HEK293T (cell line): ENCODE data around the gene FSD2.

Experiments
- CTCF ChIA-PET: fragments of 350-600 bp; formaldehyde crosslinking; extraction: SDS; loops from one replicate; lab custom pipeline; 2021; ENCODE audit warnings: antibody characterized with exemption, inconsistent platforms; lab: Yijun Ruan, JAX
- POLR2A ChIA-PET: fragments of 350-600 bp; formaldehyde crosslinking; extraction: SDS; loops from one replicate; lab custom pipeline; 2020; ENCODE audit warnings: antibody characterized with exemption, inconsistent platforms; lab: Yijun Ruan, JAX
- DNase-seq: peaks from one replicate; pipeline ENCODE4 v3.0.0; 2012; ENCODE audit warnings: mixed read lengths; ENCODE audit errors: extremely low spot score
- ARNT ChIP-seq: fragments of 450-650 bp; IDR thresholded peaks from 2 replicates; pipeline ENCODE4 v1.6.1; 2017; ENCODE audit warnings: mild to moderate bottlenecking
- BHLHE40 ChIP-seq: fragments of 450-650 bp; IDR thresholded peaks from 2 replicates; pipeline ENCODE4 v1.6.1; 2016; ENCODE audit warnings: mild to moderate bottlenecking, moderate library complexity, borderline replicate concordance
- CTBP1 ChIP-seq: fragments of 450-650 bp; IDR thresholded peaks from 2 replicates; pipeline ENCODE4 v1.6.1; 2016; ENCODE audit warnings: borderline replicate concordance
- ELF4 ChIP-seq: fragments of 450-650 bp; IDR thresholded peaks from 2 replicates; pipeline ENCODE4 v1.6.1; 2017; ENCODE audit warnings: antibody characterized with exemption
- FOXA1 ChIP-seq: fragments of 450-650 bp; IDR thresholded peaks from 2 replicates; pipeline ENCODE4 v1.6.1; 2016; ENCODE audit warnings: mild to moderate bottlenecking
- FOXK2 ChIP-seq: fragments of 450-650 bp; IDR thresholded peaks from 2 replicates; pipeline ENCODE4 v1.6.1; 2016; ENCODE audit warnings: mild to moderate bottlenecking
- FOXM1 ChIP-seq: fragments of 450-650 bp; IDR thresholded peaks from 2 replicates; pipeline ENCODE4 v1.6.1; 2017; ENCODE audit warnings: mild to moderate bottlenecking, borderline replicate concordance
- HDGF ChIP-seq: fragments of 450-650 bp; IDR thresholded peaks from 2 replicates; pipeline ENCODE4 v1.6.1; 2017; ENCODE audit warnings: antibody characterized with exemption, borderline replicate concordance
- L3MBTL2 ChIP-seq: fragments of 450-650 bp; conservative IDR thresholded peaks from 2 replicates; pipeline ENCODE4 v1.6.1; 2016; ENCODE audit warnings: mild to moderate bottlenecking
- LEF1 ChIP-seq: fragments of 450-650 bp; IDR thresholded peaks from 2 replicates; pipeline ENCODE4 v1.6.1; 2017; ENCODE audit warnings: mild to moderate bottlenecking, borderline replicate concordance
- NFRKB ChIP-seq: fragments of 450-650 bp; IDR thresholded peaks from 2 replicates; pipeline ENCODE4 v1.6.1; 2016; ENCODE audit warnings: mild to moderate bottlenecking, moderate library complexity
- PKNOX1 ChIP-seq: fragments of 450-650 bp; IDR thresholded peaks from 2 replicates; pipeline ENCODE4 v1.6.1; 2016
- SP1 ChIP-seq: fragments of 450-650 bp; IDR thresholded peaks from 2 replicates; pipeline ENCODE4 v1.6.1; 2017
- SUZ12 ChIP-seq: fragments of 450-650 bp; IDR thresholded peaks from 2 replicates; pipeline ENCODE4 v1.6.1; 2016; ENCODE audit warnings: mild to moderate bottlenecking
- TARDBP ChIP-seq: fragments of 450-650 bp; IDR thresholded peaks from 2 replicates; pipeline ENCODE4 v1.6.1; 2016
- ZNF384 ChIP-seq: fragments of 450-650 bp; IDR thresholded peaks from 2 replicates; pipeline ENCODE4 v1.6.1; 2016

Gene FSD2

GRCh38 chr15:82832601-82833361 lies 26.9 kb upstream of the FSD2 start:
- no peak for DNase-seq
- TF ChIP-seq SUZ12 (no peak), LEF1 (no peak), HDGF (no peak), PKNOX1 (no peak), ZNF384 (no peak), CTBP1 (no peak), ARNT (no peak), FOXM1 (no peak), BHLHE40 (no peak), TARDBP (no peak)
- ChIA-PET POLR2A (interaction anchor here (1.9 kb wide), 1 partner anchor 82 kb away, joined by 8 read pairs; no protein-coding TSS in a partner anchor), CTCF (interaction anchor here (0.6 to 0.7 kb wide), 2 partner anchors 153 to 176 kb away, joined by 3 to 7 read pairs; partner anchors contain the start of gene RAMAC)

GRCh38 chr15:82831894-82832600 lies 26.2 kb upstream of the FSD2 start:
- TF ChIP-seq CTBP1 (no peak), SUZ12 (no peak), ARNT (no peak), ZNF384 (no peak), LEF1 (no peak), BHLHE40 (no peak), PKNOX1 (no peak), ELF4 (no peak), FOXM1 (no peak)
- ChIA-PET POLR2A (interaction anchor here (1.9 kb wide), 1 partner anchor 82 kb away, joined by 8 read pairs; no protein-coding TSS in a partner anchor), CTCF (interaction anchor here (0.6 to 0.7 kb wide), 2 partner anchors 18 to 177 kb away, joined by 3 to 7 read pairs; no protein-coding TSS in a partner anchor)
- no peak for DNase-seq

- no peak for DNase-seq
- CTCF ChIA-PET, result no interaction called here
- POLR2A ChIA-PET, result no interaction called here
- no peak for TF ChIP-seq TARDBP
- no peak for TF ChIP-seq L3MBTL2
- no peak for TF ChIP-seq NFRKB
- no peak for TF ChIP-seq ARNT
- no peak for TF ChIP-seq FOXK2
- TF ChIP-seq ELF4, result no peak
- no peak for TF ChIP-seq SP1
- no peak for TF ChIP-seq LEF1
- TF ChIP-seq CTBP1, result no peak
- TF ChIP-seq PKNOX1, result no peak
- no peak for TF ChIP-seq FOXM1
These were observed 24.7 kb upstream of the FSD2 start for GRCh38 chr15:82830427-82831173.

- ChIA-PET POLR2A (no interaction called here), CTCF (no interaction called here)
These were observed 23.4 kb upstream of the FSD2 start for GRCh38 chr15:82829234-82829633.

More at GRCh38 chr15:82829234-82829633, 23.4 kb upstream of the FSD2 start:
- no peak for TF ChIP-seq ARNT
- TF ChIP-seq SUZ12, result no peak
- TF ChIP-seq HDGF, result no peak
- TF ChIP-seq ELF4, result no peak
- TF ChIP-seq FOXA1, result no peak
- TF ChIP-seq SP1, result no peak
- no peak for TF ChIP-seq ZNF384
- no peak for TF ChIP-seq BHLHE40
- TF ChIP-seq L3MBTL2, result no peak
- no peak for TF ChIP-seq CTBP1
- TF ChIP-seq NFRKB, result no peak
- no peak for TF ChIP-seq FOXK2
- no peak for TF ChIP-seq FOXM1
- TF ChIP-seq LEF1, result no peak
- no peak for TF ChIP-seq PKNOX1
- TF ChIP-seq TARDBP, result no peak
- DNase-seq, result no peak
